Gastroesophageal sphincter (tissue), 3 donors: Measurements from ENCODE around the gene KANSL2.
"Not testable (repeated sequence)": the region's sequence is repeated elsewhere in the genome, so short reads cannot be mapped to it uniquely, and the experiment has no call there.

ENCODE experiments used
- EP300 ChIP-seq: sonication (generic); formaldehyde crosslinking; IDR thresholded peaks from one replicate; pipeline ENCODE4 v1.6.1; 2017; ENCODE audit warnings: antibody characterized with exemption, mild to moderate bottlenecking
- POLR2A ChIP-seq, 2 donors: fragments of 450-650 bp; IDR thresholded peaks; one replicate each; pipeline ENCODE4 v1.6.1; 2017; ENCODE audit warnings: antibody characterized with exemption in 2 of 2, mild to moderate bottlenecking in 2 of 2, moderate library complexity in 1 of 2
- POLR2AphosphoS5 ChIP-seq: sonication (generic); formaldehyde crosslinking; IDR thresholded peaks from one replicate; pipeline ENCODE4 v1.6.1; 2017; ENCODE audit warnings: antibody characterized with exemption
- TF ChIP-seq, protein P1 (sequence below), 4 experiments: fragments of 200-600 bp in 2 of 4; fragments of 450-650 bp in 2 of 4; sonication (generic) in 1 of 4; IDR thresholded peaks; one replicate each; pipeline ENCODE4 v1.5.1; 2017 to 2019; ENCODE audit warnings: antibody characterized with exemption in 4 of 4, mild to moderate bottlenecking in 2 of 4, moderate library complexity in 2 of 4

DNA sequence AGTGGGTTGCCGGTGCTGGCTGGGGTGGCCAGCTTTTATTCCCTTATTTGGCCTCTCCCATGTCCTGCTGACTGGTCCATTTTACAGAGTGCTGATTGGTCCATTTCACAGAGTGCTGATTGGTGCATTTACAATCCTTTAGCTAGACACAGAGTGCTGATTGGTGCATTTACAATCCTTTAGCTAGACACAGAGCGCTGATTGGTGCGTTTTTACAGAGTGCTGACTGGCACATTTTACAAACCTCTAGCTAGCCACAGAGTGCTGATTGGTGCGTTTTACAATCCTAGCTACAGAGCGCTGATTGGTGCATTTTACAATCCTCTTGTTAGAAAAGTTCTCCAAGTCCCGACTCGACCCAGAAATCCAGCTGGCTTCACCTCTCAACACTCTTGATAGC lies 59.0 kb downstream of the KANSL2 start:
- TF ChIP-seq, protein P1, sequence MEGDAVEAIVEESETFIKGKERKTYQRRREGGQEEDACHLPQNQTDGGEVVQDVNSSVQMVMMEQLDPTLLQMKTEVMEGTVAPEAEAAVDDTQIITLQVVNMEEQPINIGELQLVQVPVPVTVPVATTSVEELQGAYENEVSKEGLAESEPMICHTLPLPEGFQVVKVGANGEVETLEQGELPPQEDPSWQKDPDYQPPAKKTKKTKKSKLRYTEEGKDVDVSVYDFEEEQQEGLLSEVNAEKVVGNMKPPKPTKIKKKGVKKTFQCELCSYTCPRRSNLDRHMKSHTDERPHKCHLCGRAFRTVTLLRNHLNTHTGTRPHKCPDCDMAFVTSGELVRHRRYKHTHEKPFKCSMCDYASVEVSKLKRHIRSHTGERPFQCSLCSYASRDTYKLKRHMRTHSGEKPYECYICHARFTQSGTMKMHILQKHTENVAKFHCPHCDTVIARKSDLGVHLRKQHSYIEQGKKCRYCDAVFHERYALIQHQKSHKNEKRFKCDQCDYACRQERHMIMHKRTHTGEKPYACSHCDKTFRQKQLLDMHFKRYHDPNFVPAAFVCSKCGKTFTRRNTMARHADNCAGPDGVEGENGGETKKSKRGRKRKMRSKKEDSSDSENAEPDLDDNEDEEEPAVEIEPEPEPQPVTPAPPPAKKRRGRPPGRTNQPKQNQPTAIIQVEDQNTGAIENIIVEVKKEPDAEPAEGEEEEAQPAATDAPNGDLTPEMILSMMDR (IDR thresholded peaks at IDR 0.05): not testable (repeated sequence)
- not testable (repeated sequence) for TF ChIP-seq POLR2A (IDR thresholded peaks at IDR 0.05); POLR2AphosphoS5; EP300
